Measurements from ENCODE around the gene NUAK2.

The NUAK2 gene

GRCh38 chr1:205345761-205346160 is 24.2 kb upstream of the NUAK2 start:
- no peak for DNase-seq

GRCh38 chr1:205344066-205344928 is 22.8 kb upstream of the NUAK2 start:
- DNase-seq = peak; percentile 39

- DNase-seq = no peak
Measured at GRCh38 chr1:205343431-205344065, 22.0 kb upstream of the NUAK2 start.

- DNase-seq = no peak
Measured at GRCh38 chr1:205342986-205343385, 21.4 kb upstream of the NUAK2 start.

- no peak for DNase-seq
Measured at GRCh38 chr1:205340676-205341075, 19.1 kb upstream of the NUAK2 start.

- no peak for DNase-seq
Measured at GRCh38 chr1:205339717-205340116, 18.2 kb upstream of the NUAK2 start.

- no peak for DNase-seq
Measured at GRCh38 chr1:205339197-205339702, 17.7 kb upstream of the NUAK2 start.

GRCh38 chr1:205338011-205338410 is 16.5 kb upstream of the NUAK2 start:
- DNase-seq = no peak

GRCh38 chr1:205337481-205337880 is 15.9 kb upstream of the NUAK2 start:
- no peak for DNase-seq

- peak; percentile 85 for DNase-seq
Measured at GRCh38 chr1:205335692-205336091, 14.1 kb upstream of the NUAK2 start.

GRCh38 chr1:205332015-205332791 is 10.7 kb upstream of the NUAK2 start:
- no peak for DNase-seq

GRCh38 chr1:205330150-205330549 is 8.6 kb upstream of the NUAK2 start:
- DNase-seq = no peak

- no peak for DNase-seq
Measured at GRCh38 chr1:205329719-205330118, 8.2 kb upstream of the NUAK2 start.

GRCh38 chr1:205328476-205328875 is 6.9 kb upstream of the NUAK2 start:
- DNase-seq = no peak

- no peak for DNase-seq
Measured at GRCh38 chr1:205326812-205327466, 5.4 kb upstream of the NUAK2 start.

GRCh38 chr1:205325334-205325884 is 3.9 kb upstream of the NUAK2 start:
- DNase-seq = peak; percentile 62

GRCh38 chr1:205324781-205325180 is 3.2 kb upstream of the NUAK2 start:
- no peak for DNase-seq

GRCh38 chr1:205323794-205324193 is 2.2 kb upstream of the NUAK2 start:
- DNase-seq = no peak

GRCh38 chr1:205321959-205322283 is 376 bp upstream of the NUAK2 start:
- DNase-seq = no peak

- peak; percentile 94 for DNase-seq
Measured at GRCh38 chr1:205319081-205320018, 2.2 kb downstream of the NUAK2 start.

- peak; percentile 92 for DNase-seq
Measured at GRCh38 chr1:205318231-205318991, 3.1 kb downstream of the NUAK2 start.

Measured in DMS79 treated with DMSO at 0.1 percent for 48 hours (cell line).